ENCODE results near the gene TJAP1.

Gene TJAP1

DNA sequence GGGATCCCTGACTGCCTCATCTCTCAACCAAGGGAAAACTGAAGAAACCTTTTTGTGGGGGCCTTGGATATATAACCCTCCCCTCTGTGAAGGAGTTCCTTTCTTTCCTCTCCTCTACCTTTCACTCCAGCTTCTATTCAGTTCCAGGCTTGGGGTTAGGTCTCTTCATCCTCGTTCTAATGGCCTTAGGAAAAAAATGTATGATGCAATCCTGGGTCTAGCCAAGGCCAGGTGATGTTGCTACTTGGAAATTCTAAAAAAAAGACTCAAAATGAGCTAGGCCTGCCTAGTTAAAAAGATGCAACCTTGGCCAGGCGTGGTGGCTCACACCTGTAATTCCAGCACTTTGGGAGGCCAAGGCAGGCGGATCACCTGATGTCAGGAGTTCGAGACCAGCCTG, 42.4 kb upstream of the TJAP1 start:
- DNase-seq (ENCODE audit: low read depth) = no peak
- TF ChIP-seq, protein P1, sequence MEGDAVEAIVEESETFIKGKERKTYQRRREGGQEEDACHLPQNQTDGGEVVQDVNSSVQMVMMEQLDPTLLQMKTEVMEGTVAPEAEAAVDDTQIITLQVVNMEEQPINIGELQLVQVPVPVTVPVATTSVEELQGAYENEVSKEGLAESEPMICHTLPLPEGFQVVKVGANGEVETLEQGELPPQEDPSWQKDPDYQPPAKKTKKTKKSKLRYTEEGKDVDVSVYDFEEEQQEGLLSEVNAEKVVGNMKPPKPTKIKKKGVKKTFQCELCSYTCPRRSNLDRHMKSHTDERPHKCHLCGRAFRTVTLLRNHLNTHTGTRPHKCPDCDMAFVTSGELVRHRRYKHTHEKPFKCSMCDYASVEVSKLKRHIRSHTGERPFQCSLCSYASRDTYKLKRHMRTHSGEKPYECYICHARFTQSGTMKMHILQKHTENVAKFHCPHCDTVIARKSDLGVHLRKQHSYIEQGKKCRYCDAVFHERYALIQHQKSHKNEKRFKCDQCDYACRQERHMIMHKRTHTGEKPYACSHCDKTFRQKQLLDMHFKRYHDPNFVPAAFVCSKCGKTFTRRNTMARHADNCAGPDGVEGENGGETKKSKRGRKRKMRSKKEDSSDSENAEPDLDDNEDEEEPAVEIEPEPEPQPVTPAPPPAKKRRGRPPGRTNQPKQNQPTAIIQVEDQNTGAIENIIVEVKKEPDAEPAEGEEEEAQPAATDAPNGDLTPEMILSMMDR (conservative IDR thresholded peaks at IDR 0.05; ENCODE audit: low read depth, low read length) = no peak
- H3K4me3 ChIP-seq (ENCODE audit: low read length) = no peak overlapping the region

DNA sequence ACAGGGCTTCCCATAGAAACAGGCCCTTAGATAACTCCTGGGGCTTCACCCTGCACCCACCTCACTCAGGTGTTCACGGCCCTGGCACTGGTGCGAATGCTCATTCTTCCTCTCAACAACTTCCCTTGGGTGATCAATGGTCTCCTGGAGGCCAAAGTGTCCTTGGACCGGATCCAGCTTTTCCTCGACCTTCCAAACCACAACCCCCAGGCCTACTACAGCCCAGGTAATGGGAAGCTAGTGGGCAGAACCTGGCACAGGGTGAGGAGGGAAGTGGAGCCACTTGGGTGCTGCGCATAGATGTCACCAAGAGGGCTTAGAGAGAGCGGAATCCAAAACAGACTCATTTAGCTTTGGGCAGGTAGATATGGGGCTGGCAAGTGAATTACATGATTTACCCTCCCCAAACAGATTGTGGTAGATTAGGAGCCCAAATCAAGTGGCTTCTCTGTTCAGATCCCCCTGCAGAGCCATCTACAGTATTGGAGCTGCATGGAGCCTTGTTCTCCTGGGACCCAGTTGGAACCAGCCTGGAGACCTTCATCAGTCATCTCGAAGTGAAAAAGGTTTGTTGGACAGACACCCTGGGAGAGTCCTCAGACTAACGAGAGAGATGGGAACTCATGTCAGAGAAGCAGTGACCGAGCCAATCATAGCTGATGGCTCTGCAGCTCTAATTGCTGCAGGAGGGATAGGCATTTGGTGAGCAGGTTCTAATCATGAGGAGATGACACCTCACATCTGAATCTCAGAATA, 41.5 kb upstream of the TJAP1 start:
- no peak overlapping the region for H3K4me3 ChIP-seq (ENCODE audit: low read length)
- TF ChIP-seq, protein P1 (conservative IDR thresholded peaks at IDR 0.05; ENCODE audit: low read depth, low read length) = no peak
- no peak for DNase-seq (ENCODE audit: low read depth)

GRCh38 chr6:43436577-43437282, 40.6 kb upstream of the TJAP1 start:
- peak; percentile 78 for DNase-seq (ENCODE audit: low read depth)
- TF ChIP-seq, protein P1 (conservative IDR thresholded peaks at IDR 0.05; ENCODE audit: low read depth, low read length) = no peak
- H3K4me3 ChIP-seq (ENCODE audit: low read length) = no peak overlapping the region

DNA sequence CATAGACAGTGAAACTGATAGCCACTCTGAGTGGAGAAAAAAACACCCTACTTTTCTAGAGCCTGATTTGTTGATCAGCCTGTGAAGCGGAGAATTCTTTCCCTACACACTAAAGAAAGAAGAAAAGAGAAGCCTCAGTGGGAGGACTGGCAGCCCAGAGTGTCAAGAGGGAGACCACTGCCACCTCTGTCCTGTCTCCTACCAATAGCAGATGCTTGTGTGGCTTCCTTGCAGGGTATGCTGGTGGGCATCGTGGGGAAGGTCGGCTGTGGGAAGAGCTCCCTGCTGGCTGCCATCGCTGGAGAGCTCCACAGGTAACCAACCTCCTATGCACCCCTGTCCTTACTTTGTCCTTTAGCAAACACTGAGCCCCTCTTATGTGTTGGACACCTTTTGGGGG, 39.7 kb upstream of the TJAP1 start:
- TF ChIP-seq, protein P1 (conservative IDR thresholded peaks at IDR 0.05; ENCODE audit: low read depth, low read length) = no peak
- no peak overlapping the region for H3K4me3 ChIP-seq (ENCODE audit: low read length)
- DNase-seq (ENCODE audit: low read depth) = no peak

DNA sequence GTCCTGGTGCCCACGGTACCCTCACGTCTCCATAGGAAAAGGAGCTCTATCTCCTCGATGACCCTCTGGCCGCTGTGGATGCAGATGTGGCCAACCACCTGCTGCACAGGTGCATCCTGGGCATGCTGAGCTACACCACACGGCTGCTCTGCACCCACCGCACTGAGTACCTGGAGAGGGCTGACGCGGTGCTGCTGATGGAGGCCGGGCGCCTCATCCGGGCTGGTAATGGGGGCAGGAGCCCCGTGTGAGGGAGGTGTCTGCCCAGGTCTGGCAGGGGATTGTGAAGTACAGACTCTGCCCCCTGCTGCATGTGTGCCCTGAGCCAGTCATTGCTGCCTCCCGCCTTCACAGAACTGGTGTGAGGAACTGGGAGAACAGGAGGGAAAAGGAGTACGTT, 34.4 kb upstream of the TJAP1 start:
- no peak for DNase-seq (ENCODE audit: low read depth)
- TF ChIP-seq, protein P1 (conservative IDR thresholded peaks at IDR 0.05; ENCODE audit: low read depth, low read length) = no peak
- H3K4me3 ChIP-seq (ENCODE audit: low read length) = no peak overlapping the region

- no peak for DNase-seq (ENCODE audit: low read depth)
- TF ChIP-seq, protein P1 (conservative IDR thresholded peaks at IDR 0.05; ENCODE audit: low read depth, low read length) = no peak
- H3K4me3 ChIP-seq (ENCODE audit: low read length) = no peak overlapping the region
These were observed 33.3 kb upstream of the TJAP1 start for GRCh38 chr6:43444036-43444435.

DNA sequence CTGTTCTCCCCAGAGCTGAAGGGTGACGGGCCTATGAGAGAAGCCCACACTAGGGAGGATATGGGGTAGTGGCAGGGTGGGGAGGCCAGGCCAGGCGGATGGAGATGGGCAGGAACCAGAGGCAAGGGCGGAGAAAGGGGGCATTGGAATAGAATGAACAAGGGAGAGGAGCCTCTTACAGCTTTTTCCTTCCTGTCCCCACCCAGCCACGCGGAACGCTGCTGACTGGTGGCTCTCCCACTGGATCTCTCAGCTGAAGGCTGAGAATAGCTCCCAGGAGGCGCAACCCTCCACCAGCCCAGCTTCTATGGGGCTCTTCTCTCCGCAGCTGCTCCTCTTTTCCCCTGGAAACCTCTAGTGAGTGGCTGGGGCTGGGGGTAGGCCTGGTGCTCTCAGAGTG, 32.8 kb upstream of the TJAP1 start:
- no peak for DNase-seq (ENCODE audit: low read depth)
- no peak overlapping the region for H3K4me3 ChIP-seq (ENCODE audit: low read length)
- TF ChIP-seq, protein P1 (conservative IDR thresholded peaks at IDR 0.05; ENCODE audit: low read depth, low read length) = no peak

Data from retinal pigment epithelial cell (primary cell).